Renal pelvis (tissue), 4 donors: Measurements from ENCODE around the gene CROCC2. TPM values are rescaled to one million over a fixed set of nuclear protein-coding genes. Genes with fewer than 3 reads are reported as not detected.

Experiments used
- DNase-seq: peaks from one replicate; pipeline ENCODE4 v3.0.0-alpha.2; 2013
- polyA plus RNA-seq, 3 donors: library from polyadenylated mRNA; unstranded; fragments of 120-200 nt; gene quantifications; one replicate each; pipeline ENCODE4 v1.2.1, GENCODE V29; 2013; ENCODE audit not compliant: insufficient read length in 3 of 3

Gene CROCC2
- polyA plus RNA-seq, 3 donors = 0.04 to 0.07 (median 0.06) TPM

DNA sequence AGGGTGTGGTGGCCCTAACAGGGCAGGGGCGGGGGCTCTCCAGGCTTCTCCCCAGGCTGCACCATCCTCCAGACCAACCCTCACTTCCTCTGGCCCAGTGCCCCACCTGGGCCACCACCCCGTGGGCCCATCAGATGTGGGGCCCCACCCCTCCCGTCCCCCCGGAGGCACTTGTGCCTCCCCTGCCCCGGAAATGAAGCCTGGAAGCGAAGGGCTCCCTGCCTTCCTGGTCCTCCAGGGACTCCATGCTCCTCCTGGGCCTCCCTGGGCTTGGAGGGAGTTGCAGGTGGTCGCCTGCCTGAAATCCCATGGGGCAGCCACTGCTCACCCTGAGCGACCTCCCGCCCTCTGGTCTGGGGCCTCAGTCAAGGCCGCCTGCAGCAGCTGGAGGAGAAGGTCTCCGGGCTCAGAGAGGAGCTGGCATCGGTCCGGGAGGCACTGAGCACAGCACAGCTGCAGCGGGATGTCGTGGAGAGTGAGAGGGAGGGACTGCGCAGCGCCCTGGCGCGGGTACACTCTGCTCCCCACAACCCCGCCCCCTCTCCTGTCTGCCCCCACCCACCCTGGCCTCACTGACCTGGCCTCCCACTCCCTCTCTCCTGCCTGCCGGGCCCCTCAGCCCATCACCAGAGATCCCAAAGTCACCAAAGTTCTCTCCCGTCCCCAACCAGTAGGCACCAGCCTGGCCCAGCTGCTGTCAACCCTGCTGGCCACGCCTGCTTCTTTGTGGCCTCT is 28.0 kb downstream of the CROCC2 start:
- DNase-seq = no peak

DNA sequence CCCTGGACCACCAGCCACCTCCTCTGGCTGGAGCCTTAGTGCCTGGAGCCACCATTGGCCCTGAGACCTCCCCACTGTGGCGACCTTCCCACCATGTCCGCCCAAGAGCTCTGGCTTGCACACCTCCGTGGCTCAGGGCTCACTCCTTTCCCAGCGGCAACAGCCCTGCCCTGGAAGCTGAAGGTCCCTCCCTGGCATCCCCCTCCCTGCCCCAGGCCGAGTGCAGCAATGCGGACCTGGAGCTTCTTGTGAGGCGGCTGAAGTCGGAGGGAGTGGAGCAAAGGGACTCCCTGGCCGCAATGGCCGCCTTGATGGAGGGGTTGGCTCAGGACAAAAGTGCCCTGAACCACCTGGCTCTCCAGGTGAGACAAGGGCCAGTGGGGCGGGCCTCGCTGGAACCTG is 28.6 kb downstream of the CROCC2 start:
- no peak for DNase-seq

- no peak for DNase-seq
Observed at GRCh38 chr2:240935103-240935876, 29.2 kb downstream of the CROCC2 start.

GRCh38 chr2:240936106-240936505 is 30.0 kb downstream of the CROCC2 start:
- no peak for DNase-seq

DNA sequence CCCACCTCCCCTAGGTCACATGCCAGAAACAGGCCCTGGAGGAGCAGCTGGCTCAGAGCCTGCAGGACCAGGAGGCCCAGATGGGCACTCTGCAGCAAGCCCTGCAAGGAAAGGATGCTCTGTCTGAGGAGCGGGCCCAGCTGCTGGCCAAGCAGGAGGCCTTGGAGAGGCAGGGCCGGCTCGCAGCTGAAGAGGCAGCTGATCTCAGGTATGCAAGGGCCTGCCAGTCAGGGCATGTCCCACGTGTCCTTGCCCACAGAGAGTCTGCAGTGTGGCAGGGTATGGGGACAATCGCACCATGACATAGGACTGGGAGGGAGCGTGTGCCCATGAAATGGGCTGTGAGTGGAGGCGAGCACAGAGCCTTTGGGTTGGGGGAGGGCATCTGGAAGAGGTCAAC is 39.9 kb downstream of the CROCC2 start:
- no peak for DNase-seq

- no peak for DNase-seq
Observed at GRCh38 chr2:240946654-240947053, 40.5 kb downstream of the CROCC2 start.

DNA sequence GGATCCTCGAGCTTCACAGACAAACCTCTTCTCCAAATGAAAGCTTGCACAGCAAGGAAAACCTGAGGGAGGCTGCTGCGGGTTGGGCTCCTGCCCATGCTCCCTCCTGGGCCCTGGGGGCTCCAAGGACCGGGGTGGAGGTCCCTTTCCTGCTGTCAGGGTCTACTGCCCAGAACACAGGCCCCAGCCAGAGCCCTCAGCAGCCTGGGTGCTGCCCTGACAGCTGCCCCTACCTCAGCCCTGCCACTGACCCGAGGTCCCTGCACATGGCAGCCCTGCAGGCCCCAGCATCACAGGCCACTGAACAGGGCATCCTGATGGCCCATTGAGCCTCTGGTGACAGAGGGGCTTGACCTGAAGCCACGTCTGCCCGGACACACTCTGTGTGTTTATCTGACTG is 41.0 kb downstream of the CROCC2 start:
- no peak for DNase-seq

DNA sequence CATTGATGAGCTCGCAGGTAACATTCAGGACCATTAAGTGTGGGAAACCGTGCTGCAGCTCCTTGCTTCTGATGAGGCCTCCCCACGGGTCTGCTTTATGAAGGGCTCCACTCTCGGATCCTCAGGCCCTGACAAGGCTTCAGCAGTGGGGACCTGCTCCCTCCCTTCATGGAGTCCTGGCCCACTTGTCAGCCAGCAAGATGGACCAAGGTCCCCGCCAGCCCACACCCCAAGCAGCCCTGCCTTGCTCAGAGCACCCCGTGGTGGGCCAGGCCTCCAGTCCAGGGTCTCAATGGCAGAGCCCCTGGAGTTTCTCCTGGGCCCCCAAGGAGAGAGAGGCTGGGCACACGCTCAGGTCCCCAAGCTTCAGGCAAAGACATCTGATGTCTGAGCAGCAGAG is 41.5 kb downstream of the CROCC2 start:
- DNase-seq = no peak

GRCh38 chr2:240948086-240948485 is 42.0 kb downstream of the CROCC2 start:
- DNase-seq = no peak

GRCh38 chr2:240948905-240949790 is 43.0 kb downstream of the CROCC2 start:
- no peak for DNase-seq

DNA sequence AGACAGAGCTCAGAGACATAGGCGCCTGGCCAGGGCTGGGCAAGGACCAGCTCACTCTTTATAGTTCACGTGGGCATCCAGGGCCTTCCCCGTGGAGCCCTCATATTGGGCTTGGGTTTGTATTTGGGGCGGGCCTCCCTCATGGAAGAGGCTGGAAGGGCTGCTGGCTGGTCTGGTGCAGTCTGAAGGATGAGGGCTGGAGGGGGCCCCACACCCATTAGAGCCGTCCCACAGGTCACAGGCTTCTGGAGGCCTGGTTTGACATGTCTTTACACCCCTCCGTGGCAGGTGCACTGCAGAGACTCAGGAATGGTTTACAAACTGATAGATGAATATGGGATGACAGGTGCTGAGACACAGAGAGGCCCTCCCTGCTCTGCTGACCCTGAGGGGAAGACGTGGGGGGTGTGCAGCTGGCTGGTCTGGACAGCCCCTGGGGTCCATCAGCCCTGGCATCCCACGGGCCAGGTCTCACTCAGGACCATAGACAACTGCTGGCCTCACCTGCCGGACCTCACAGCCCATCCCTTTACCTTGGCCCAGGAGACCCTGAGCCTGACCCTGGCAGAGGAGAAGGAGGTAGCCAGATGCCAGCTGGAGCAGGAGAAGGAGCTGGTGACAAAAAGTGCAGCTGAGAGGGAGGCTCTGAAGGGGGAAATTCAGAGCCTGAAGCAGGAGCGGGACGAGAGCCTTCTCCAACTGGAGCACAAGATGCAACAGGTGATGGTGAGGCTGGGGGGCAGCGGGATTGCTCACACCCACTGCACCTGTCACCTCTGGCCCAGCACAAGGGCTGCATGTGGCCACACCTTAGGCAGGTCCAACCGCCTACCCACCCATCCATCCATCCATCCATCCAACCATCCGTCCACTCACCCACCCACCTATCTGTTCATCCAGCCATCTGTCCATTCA is 43.9 kb downstream of the CROCC2 start:
- no peak for DNase-seq

GRCh38 chr2:240951045-240951594 is 45.0 kb downstream of the CROCC2 start:
- no peak for DNase-seq

- DNase-seq = no peak
Observed at GRCh38 chr2:240952496-240953246, 46.5 kb downstream of the CROCC2 start.

- DNase-seq = no peak
Observed at GRCh38 chr2:240953426-240954410, 47.6 kb downstream of the CROCC2 start.

DNA sequence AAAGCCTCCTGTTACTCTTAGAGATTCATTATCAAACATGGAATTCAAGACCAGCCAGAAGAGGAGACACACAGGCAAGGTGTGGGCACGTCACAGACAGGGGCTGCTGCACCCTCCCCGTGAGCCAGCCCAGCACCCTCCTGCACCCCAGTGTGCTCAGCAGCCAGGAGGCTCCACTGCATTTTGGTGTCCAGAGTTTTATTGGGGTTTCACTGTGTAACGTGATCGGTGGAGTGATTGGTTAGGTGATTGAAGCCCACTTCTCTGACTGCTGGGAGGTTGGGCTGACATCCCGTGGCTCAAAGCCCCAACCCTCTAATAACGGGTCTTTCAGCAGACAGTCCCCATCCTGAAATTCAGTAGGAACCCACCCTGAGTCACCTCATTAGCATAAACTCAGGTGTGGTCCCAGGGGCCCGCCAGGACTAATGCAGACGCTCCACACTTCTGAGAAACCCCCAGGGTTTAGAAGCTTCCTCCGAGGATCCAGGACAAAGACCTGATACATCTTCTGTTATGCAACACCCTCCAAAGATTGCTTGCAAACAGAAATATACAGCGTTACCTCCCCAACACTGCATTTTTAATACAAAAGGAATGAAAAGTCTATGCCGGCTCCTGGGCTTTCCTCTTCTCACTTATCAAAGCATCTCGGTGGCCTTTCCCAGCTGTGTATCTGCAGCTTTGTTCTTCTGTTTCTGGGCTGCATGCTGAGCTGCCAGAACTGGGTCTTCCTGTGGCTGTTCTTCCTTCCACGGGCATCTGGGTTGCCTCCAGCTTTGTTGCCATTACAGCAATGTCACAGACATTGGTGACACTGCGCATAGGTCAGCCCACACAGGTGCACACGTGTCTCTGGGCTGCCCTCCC is 48.5 kb downstream of the CROCC2 start:
- no peak for DNase-seq

DNA sequence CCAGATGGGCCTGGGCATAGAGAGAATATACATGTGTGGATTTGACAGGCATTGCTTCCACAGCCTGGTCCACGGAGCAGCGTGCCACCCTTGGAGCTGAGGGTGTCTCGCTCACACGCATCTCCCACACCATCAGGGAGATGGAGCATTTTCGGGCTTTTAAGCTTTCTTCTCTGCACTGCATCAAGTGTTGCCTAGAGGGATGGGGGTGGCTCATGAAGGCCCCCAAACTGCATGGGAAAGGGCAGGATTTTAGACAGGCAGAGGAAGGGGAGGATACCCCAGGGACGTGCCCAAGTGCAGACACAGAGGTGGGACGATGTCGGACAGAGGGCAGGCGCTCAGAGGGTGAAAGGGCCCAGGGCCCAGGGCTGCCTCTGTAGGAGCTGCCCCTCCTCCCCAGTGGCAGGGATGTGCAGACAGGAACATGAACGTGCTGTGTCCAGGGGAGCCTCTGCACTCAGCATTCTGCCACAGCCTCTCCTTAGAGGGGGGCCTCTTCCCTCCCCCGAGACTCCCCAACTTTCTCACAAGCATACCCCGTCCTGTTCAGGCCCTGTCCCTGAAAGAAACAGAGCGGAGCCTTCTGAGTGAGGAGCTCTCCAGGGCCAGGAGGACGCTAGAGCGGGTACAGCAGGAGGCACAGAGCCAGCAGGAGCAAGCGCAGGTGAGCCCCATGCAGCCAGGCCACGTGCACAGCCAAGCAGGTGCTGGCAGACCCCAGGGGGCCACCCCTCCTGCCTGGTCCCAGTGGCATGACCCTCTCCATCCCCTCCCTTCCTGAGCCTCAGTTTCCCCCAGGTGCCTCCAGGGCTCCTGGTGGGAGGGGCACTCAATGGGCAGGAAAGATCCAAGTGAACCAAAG is 49.4 kb downstream of the CROCC2 start:
- no peak for DNase-seq
